GM18520 (cell line): ENCODE data around the gene NENF.
"Not testable (repeated sequence)": the region's sequence is repeated elsewhere in the genome, so short reads cannot be mapped to it uniquely, and the experiment has no call there.

Experiments used
- ATAC-seq: cut with Tn5 transposase; IDR thresholded peaks from one replicate; pipeline ENCODE4 v1.9.1; 2021; ENCODE audit not compliant: unreplicated experiment

Gene NENF

GRCh38 chr1:212432661-212433576 lies at the start of gene NENF:
Gene NENF (plus strand): TSS chr1:212432920. CDS start chr1:212432944, 24 bp downstream.
- ATAC-seq: peak; percentile 97

DNA sequence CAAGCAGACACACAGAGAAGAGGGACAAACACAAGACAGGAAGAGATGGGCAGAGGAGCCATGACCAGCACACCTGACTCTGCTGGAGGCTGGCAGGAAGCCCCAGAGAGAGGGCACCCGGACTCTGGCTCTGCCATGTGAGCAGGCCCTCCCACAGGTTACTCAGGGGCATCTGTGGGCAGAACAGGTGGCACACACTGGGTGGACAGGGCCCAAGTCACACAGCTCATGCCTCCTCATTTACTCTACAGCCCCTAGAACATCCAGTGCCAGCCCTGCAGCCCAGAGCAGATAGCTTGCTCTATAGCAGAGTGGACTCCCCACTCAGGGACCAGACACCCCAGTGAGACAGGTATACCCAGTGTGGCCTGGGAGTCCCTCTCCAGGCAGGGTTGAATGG lies 46.7 kb upstream of the NENF start:
- ATAC-seq: no peak

DNA sequence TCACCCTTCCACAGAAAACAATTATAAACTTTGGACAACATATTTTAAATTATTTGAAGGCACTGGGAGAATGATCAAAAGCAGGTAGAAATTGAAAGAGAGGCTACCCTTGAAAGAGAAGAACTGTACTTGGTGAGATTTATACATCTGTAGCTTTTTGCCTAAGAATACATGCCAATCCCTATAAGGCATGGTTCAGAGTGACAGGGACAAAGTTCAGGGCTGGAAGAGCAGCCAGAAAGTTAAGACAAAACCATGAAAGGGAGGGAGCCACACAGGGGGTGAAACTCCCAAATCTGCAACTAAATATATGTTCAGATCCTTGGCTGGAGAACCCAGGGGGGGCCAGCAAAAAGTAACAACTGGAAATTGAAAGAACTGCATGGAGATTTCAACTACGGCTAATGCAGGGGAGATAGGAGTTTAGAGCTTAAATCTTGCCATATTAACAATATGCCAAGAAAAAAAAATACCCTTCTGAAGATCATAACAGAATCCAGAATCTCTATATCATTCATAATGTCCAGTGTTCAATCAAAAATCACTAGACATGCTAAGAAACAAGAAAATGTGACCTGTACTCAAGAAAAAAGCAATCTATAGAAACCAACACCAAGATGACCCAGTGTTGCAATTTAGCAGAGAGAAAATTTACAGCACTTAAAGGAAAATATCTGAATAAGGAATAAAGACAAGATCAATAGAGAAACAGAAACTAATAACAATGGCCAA lies 43.6 kb upstream of the NENF start:
- ATAC-seq: no peak

DNA sequence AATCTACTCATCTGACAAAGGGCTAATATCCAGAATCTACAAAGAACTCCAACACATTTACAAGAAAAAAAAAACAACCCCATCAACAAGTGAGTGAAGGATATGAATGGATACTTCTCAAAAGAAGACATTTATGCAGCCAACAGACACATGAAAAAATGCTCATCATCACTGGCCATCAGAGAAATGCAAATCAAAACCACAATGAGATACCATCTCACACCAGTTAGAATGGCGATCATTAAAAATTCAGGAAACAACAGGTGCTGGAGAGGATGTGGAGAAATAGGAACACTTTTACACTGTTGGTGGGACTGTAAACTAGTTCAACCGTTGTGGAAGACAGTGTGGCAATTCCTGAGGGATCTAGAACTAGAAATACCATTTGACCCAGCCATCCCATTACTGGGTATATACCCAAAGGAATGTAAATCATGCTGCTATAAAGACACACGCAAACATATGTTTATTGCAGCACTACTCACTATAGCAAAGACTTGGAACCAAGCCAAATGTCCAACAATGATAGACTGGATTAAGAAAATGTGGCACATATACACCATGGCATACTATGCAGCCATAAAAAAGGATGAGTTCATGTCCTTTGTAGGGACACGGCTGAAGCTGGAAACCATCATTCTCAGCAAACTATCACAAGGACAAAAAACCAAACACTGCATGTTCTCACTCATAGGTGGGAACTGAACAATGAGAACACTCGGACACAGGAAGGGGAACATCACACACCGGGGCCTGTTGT lies 36.9 kb upstream of the NENF start:
- not testable (repeated sequence) for ATAC-seq

GRCh38 chr1:212396638-212397037 lies 36.1 kb upstream of the NENF start:
- ATAC-seq: no peak

- no peak for ATAC-seq
Observed at GRCh38 chr1:212397171-212397570, 35.5 kb upstream of the NENF start.

DNA sequence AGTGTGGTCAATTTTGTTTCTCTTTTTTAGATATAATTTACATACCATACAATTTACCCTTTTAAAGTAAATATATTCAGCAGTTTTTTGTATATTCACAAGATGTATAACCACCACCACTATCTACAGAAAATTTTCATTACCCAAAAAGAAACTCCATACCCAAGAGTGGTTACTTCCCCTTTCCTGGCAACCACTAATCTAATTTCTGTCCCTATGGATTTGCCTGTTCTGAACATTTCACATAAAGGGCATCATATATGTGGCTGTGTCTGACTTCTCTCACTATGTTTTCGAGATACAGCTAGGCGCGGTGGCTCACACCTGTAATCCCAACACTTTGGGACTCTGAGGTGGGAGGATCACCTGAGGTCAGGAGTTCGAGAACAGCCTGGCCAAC lies 31.7 kb upstream of the NENF start:
- ATAC-seq: no peak

- ATAC-seq: no peak
Observed at GRCh38 chr1:212401838-212402582, 30.7 kb upstream of the NENF start.

GRCh38 chr1:212402666-212403321 lies 29.9 kb upstream of the NENF start:
- ATAC-seq: no peak

- ATAC-seq: no peak
Observed at GRCh38 chr1:212410231-212410820, 22.4 kb upstream of the NENF start.

GRCh38 chr1:212412374-212412773 lies 20.3 kb upstream of the NENF start:
- no peak for ATAC-seq

DNA sequence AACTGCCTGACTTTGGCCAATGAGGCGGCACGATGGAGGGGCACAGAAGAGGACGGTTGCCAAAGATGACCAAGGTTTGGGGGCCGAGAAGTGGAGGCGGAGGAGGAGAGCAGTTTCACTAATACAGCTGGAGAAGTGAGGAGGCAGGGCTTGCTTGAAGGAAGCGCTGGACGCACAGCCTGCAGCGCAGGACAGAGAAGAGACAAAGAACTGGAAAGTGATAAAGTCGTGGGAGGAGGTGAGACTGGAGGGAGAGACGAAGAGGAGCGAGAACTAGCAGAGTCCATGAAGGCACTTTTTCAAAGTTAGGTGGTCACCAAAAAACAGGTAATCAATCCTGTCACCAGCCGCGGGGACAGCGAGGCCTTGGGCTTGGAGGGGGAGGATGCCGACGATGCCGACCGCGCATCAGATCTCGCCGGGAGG lies 18.8 kb upstream of the NENF start:
- no peak for ATAC-seq

DNA sequence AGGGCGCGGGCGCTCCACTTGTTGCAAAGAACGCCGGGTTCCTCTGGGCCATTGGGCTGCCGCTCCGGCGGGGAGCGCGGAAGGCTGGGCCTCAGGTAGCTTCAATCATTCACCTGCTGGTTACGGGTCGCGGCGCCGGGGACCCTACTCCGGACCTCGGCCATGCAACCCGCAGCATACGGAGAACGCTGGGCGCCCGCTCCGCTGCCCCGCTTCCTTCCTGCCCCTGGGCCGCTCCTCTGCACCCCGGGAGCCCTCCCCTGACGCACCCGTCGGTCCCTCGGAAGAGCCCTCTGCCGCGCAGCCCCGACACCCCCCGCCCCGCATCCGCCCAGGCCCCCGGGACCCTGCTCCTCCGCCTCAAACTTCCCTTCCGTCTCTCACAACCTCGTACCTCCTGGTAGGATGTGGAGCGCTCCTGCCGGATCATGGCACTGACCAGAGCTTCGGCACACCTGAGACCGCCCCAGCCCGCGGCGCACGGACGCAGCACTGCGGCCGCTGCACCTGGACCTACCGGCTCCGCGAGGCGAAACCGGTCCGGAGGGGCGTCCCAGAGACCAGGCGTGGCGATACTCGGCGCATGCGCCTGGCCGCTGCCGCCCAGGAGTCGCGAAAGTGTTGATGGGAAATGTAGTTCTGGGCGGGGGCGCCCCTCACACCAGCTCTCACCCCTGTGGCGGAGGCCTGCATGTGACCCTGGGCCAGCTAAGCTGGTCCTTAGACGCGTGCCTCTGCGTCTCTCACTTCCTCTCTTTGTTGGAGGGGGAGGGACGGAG lies 18.2 kb upstream of the NENF start, which contains the start of gene PACC1:
PACC1 (minus strand) TSS at position 559 of the 779 bp plus-strand sequence; CDS start at position 430, 129 bp downstream.
- ATAC-seq: peak; percentile 98

GRCh38 chr1:212415107-212415841 lies 17.4 kb upstream of the NENF start:
- no peak for ATAC-seq

- no peak for ATAC-seq
Observed at GRCh38 chr1:212421165-212421564, 11.6 kb upstream of the NENF start.

GRCh38 chr1:212423879-212424278 lies 8.8 kb upstream of the NENF start:
- no peak for ATAC-seq

DNA sequence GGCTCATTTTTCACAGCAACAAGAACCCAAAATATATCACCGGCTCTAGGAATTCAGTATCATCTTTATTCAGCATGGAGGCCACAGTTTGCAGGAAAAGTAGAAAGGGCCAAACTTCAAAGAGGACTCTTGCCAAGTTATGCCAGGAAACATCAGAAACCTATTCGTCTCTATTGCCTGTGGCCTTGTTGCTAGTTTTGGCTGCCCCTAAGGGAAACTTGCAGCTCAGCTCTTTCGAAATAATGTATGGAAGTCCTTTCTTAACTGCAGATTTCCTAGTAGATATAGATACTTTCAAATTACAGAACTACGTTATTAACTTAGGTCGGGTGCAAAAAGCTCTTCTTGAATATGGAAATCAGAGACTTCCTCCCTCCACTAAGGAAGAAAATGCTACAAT lies 4.2 kb upstream of the NENF start:
- no peak for ATAC-seq

DNA sequence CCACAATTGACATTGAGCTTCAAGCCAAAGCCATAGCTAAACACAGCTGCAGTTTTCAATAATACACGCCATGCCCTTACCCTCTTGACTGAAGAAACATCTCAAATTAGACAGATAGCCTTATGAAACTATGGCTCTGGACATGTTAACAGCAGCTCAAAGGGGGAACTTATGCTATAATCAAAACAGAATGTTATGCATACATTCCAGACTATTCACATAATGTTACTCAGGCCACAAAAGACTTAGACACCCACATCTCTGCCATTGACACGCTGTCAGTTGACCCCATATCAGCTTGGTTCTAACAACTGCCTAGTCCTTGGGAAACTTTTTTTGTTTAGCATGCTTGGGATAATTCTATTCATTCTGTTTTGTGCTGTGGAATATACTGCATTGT lies 2.3 kb upstream of the NENF start:
- no peak for ATAC-seq
